KMS-11 (cell line): Measurements from ENCODE around the gene MADCAM1.

Source experiments
- H2AFZ ChIP-seq: fragments of 200-600 bp; sonication (generic); 2 replicates; pipeline ENCODE4 v1.6.1; 2016; ENCODE audit warnings: antibody characterized with exemption, mixed run types, low read depth
- H3K27ac ChIP-seq: fragments of 200-600 bp; sonication (generic); 2 replicates; pipeline ENCODE4 v1.6.1; 2016; ENCODE audit warnings: mild to moderate bottlenecking, mixed run types
- H3K27me3 ChIP-seq: fragments of 200-600 bp; sonication (generic); 2 replicates; pipeline ENCODE4 v1.6.1; 2017; ENCODE audit warnings: mild to moderate bottlenecking, low read depth, mixed run types, moderate library complexity; ENCODE audit not compliant: insufficient read depth
- H3K36me3 ChIP-seq: fragments of 200-600 bp; sonication (generic); 2 replicates; pipeline ENCODE4 v1.6.1; 2017; ENCODE audit warnings: mild to moderate bottlenecking, mixed run types; ENCODE audit not compliant: insufficient read depth
- H3K4me1 ChIP-seq: fragments of 200-600 bp; sonication (generic); 2 replicates; pipeline ENCODE4 v1.6.1; 2016; ENCODE audit warnings: mild to moderate bottlenecking, low read depth, mixed run types; ENCODE audit not compliant: poor library complexity, severe bottlenecking
- H3K4me2 ChIP-seq: fragments of 200-600 bp; sonication (generic); 2 replicates; pipeline ENCODE4 v1.7.0; 2016; ENCODE audit warnings: mild to moderate bottlenecking, mixed run types
- H3K4me3 ChIP-seq: fragments of 200-600 bp; sonication (generic); IDR thresholded peaks from 2 replicates; pipeline ENCODE4 v1.6.1; 2017; ENCODE audit warnings: low read depth, low read length, mixed read lengths; ENCODE audit not compliant: insufficient read depth
- H3K79me2 ChIP-seq: fragments of 200-600 bp; sonication (generic); 2 replicates; pipeline ENCODE4 v1.6.1; 2016; ENCODE audit warnings: low read depth, mixed run types; ENCODE audit not compliant: insufficient read depth
- H3K9ac ChIP-seq: fragments of 200-600 bp; sonication (generic); 2 replicates; pipeline ENCODE4 v1.6.1; 2016; ENCODE audit warnings: mild to moderate bottlenecking, mixed run types
- H4K20me1 ChIP-seq: fragments of 200-600 bp; sonication (generic); 2 replicates; pipeline ENCODE4 v1.6.1; 2016; ENCODE audit warnings: mild to moderate bottlenecking, mixed run types; ENCODE audit not compliant: insufficient read depth
- CTCF ChIP-seq: fragments of 200-600 bp; sonication (generic); conservative IDR thresholded peaks from 2 replicates; pipeline ENCODE4 v1.6.1; 2017; ENCODE audit warnings: low read depth, mild to moderate bottlenecking, antibody characterized with exemption, low read length, moderate library complexity, mixed read lengths

Gene MADCAM1

GRCh38 chr19:485583-486236 is 10.6 kb upstream of the MADCAM1 start:
- H3K4me2 ChIP-seq, result no peak overlapping the region
- H3K4me3 ChIP-seq, result no peak overlapping the region
- no peaks in the 10 kb centered on the region for H3K4me1 ChIP-seq
- no peak overlapping the region for H3K27ac ChIP-seq
- H3K79me2 ChIP-seq, result no peaks in the 10 kb centered on the region
- H3K27me3 ChIP-seq, result peaks cover 16% of the 10 kb centered on the region; the same call in 1 of the 2 replicates
- H4K20me1 ChIP-seq, result no peaks in the 10 kb centered on the region
- no peaks in the 10 kb centered on the region for H3K36me3 ChIP-seq
- no peak for TF ChIP-seq CTCF
- H3K9ac ChIP-seq, result no peak overlapping the region
- no peak overlapping the region for H2AFZ ChIP-seq

- Histone ChIP-seq H3K4me2 (peak overlapping the region; percentile 71), H3K79me2 (no peaks in the 10 kb centered on the region), H3K27ac (no peak overlapping the region), H4K20me1 (no peaks in the 10 kb centered on the region), H3K4me1 (no peaks in the 10 kb centered on the region), H3K9ac (peak overlapping the region; percentile 80), H3K36me3 (no peaks in the 10 kb centered on the region), H3K27me3 (peaks cover 12% of the 10 kb centered on the region; the same call in 1 of the 2 replicates), H2AFZ (peak overlapping the region; percentile 79), H3K4me3 (no peak overlapping the region)
- TF ChIP-seq CTCF, result no peak
These were observed 7.5 kb upstream of the MADCAM1 start for GRCh38 chr19:488505-489417.

GRCh38 chr19:489418-490196 is 6.7 kb upstream of the MADCAM1 start:
- TF ChIP-seq CTCF, result no peak
- Histone ChIP-seq H3K79me2 (no peaks in the 10 kb centered on the region), H3K9ac (no peak overlapping the region), H3K27ac (no peak overlapping the region), H3K36me3 (no peaks in the 10 kb centered on the region), H2AFZ (peak overlapping the region; percentile 54; the same call in 1 of the 2 replicates), H3K4me2 (peak overlapping the region; percentile 71), H3K4me1 (no peaks in the 10 kb centered on the region), H3K27me3 (peaks cover 7% of the 10 kb centered on the region; the same call in 1 of the 2 replicates), H3K4me3 (no peak overlapping the region), H4K20me1 (no peaks in the 10 kb centered on the region)

- no peaks in the 10 kb centered on the region for H4K20me1 ChIP-seq
- peaks cover 2% of the 10 kb centered on the region; the same call in 1 of the 2 replicates for H3K27me3 ChIP-seq
- no peak overlapping the region for H2AFZ ChIP-seq
- H3K79me2 ChIP-seq, result no peaks in the 10 kb centered on the region
- TF ChIP-seq CTCF, result no peak
- H3K27ac ChIP-seq, result no peak overlapping the region
- H3K36me3 ChIP-seq, result no peaks in the 10 kb centered on the region
- H3K9ac ChIP-seq, result no peak overlapping the region
- no peak overlapping the region for H3K4me2 ChIP-seq
- H3K4me3 ChIP-seq, result no peak overlapping the region
- no peaks in the 10 kb centered on the region for H3K4me1 ChIP-seq
These were observed 5.0 kb upstream of the MADCAM1 start for GRCh38 chr19:491146-491741.
